ENCODE measurements around the gene ALAS1. TPM values are rescaled to one million over a fixed set of nuclear protein-coding genes. Genes with fewer than 3 reads are reported as not detected.
A peak's percentile ranks its signal among the peaks of the same experiment; 100 is the strongest.

Gene ALAS1
- total RNA-seq, 1 donor from 2014 or later = 154 TPM

GRCh38 chr3:52228751-52229291 lies 30.9 kb downstream of the ALAS1 start:
- intact Hi-C loops (cut with DNase I) = loop anchor here (5.0 kb wide), 1 partner anchor 218 kb away; the partner anchor contains the start of gene SEMA3G
- no peak for DNase-seq (ENCODE audit: low spot score)

GRCh38 chr3:52229656-52230055 lies 31.7 kb downstream of the ALAS1 start:
- intact Hi-C loops (cut with DNase I) = loop anchor here (2.0 to 5.0 kb wide), 2 partner anchors 107 to 218 kb away; partner anchors contain the start of gene SEMA3G
- no peak for DNase-seq (ENCODE audit: low spot score)

DNA sequence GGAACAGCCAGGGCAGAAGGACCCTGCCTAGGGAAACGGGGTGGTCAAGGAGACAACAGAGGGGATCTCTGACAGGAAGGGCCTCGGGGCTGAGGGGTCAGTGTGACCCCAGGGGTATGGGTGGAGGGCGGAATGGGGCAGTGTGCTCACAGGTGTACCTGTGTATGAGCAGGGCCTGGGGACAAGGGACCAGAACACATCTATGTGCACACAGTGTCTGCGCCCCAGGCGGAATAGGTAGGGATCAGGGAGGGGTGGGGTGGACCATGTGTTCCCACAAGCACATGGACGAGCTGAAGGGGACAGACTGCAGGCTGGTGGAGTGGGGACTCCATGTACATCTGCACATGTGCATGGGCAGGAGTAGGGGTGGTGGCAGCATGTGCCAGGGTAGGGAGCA lies 32.5 kb downstream of the ALAS1 start:
- peak; percentile 74 for DNase-seq (ENCODE audit: low spot score)
- intact Hi-C loops (cut with DNase I) = loop anchor here (2.0 kb wide), 1 partner anchor 106 kb away; no protein-coding TSS in a partner anchor

GRCh38 chr3:52230889-52231499 lies 33.0 kb downstream of the ALAS1 start:
- DNase-seq (ENCODE audit: low spot score) = no peak
- intact Hi-C loops (cut with DNase I) = loop anchor here (2.0 kb wide), 1 partner anchor 106 kb away; no protein-coding TSS in a partner anchor

- intact Hi-C loops (cut with DNase I) = loop anchor here (2.0 kb wide), 1 partner anchor 105 kb away; no protein-coding TSS in a partner anchor
- peak; percentile 92 for DNase-seq (ENCODE audit: low spot score)
Measured at GRCh38 chr3:52231502-52232278, 33.7 kb downstream of the ALAS1 start.

- no peak for DNase-seq (ENCODE audit: low spot score)
- intact Hi-C loops (cut with DNase I) = no loop called here
Measured at GRCh38 chr3:52232279-52233107, 34.5 kb downstream of the ALAS1 start.

DNA sequence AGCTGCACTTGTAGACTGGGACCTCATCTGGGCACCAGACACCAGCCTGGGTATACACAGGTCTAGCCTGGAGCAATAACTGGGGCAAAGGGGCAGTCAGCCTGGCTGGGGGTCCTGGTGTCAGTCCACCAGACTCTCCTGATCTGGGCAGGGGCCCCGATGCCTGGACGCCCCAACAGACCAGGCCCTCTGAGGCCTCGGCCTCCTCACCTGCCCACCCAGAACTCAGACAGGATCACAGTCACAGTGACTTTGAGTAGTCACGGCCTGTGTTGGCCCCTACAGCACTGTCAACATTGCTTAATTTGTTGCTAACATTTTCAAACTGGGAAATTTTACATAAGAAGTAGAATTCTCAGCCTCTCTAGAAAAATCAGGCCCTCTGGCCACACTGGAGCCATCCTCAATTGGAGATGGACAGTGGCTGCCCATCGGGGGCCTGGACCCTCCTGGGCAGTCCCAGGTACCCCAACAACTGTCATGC lies 35.2 kb downstream of the ALAS1 start:
- intact Hi-C loops (cut with DNase I) = no loop called here
- no peak for DNase-seq (ENCODE audit: low spot score)

- no peak for DNase-seq (ENCODE audit: low spot score)
- intact Hi-C loops (cut with DNase I) = loop anchor here (2.0 kb wide), 1 partner anchor 45 kb away; the partner anchor contains the start of gene WDR82
Measured at GRCh38 chr3:52233968-52234367, 36.0 kb downstream of the ALAS1 start.

DNA sequence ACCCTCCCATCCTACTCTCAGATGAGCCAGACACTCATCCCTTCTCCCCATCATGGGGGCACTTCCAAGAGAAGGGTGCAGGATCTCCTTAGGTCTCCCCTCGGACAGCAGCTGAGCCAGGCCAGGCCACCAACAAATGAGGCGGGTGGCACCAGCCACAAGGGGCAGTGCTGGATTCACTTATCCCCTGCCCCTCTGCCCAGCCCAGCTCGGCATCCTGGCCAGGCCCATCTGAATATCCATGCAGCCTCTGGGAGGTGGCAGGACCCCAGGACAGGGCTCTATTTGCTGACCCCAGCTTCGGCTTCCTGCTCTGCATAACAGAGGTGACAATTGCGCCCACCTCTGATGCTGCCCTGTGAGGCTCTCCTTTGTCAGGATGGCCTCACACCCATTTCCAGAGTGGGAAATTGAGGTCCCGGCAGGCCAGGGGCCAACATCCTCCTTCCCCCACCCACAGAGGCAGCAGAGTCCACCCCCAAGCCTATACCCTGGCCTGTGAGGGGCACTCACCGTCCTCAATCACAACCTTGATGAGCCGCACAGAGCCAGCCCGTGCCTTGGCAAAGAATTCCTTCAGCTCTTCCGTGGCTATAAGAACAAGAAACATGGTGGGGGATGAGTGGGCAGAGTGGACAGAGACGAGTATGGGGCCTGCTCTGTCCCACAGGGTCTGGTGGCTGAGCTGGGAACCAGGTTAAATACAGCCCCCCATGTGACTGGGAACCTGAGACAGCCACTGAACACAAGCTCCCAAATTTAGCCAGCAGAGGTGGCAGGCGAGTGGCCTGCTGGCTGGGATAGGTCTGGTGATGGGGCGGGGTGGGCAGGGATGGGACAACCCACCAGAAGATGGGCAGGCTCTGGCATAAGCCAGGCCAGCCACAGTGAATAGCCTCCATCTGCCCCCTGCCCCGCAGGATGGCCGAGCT lies 36.8 kb downstream of the ALAS1 start:
- intact Hi-C loops (cut with DNase I) = loop anchor here (2.0 to 5.0 kb wide), 2 partner anchors 44 to 212 kb away; partner anchors contain the start of gene WDR82
- DNase-seq (ENCODE audit: low spot score) = no peak

DNA sequence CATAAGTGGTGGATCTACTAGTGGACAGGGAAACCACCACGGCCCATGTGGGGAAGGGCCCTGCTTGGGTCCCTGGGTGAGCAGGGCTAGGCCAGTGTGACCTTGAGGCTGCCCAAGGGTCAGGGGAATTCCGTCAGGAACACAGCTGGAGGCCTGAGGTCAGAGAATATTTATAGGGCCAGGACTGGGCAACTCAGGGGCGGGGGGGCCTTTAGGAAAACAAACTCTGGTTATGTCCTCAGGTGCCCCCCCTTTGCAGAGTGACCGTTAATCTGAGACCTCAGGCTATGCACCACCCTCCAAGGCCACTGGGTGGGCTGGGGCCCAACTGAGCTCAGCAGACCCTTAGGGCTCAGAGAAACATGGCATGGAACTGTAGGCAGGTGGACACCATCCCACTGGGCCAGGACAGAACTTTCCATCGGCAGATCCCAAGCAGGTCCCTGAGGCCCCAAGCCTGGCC lies 38.5 kb downstream of the ALAS1 start:
- peak; percentile 73 for DNase-seq (ENCODE audit: low spot score)
- intact Hi-C loops (cut with DNase I) = loop anchor here (5.0 kb wide), 1 partner anchor 214 kb away; no protein-coding TSS in a partner anchor

GRCh38 chr3:52237006-52237656 lies 39.2 kb downstream of the ALAS1 start:
- peak; percentile 67 for DNase-seq (ENCODE audit: low spot score)
- intact Hi-C loops (cut with DNase I) = loop anchor here (5.0 kb wide), 1 partner anchor 215 kb away; no protein-coding TSS in a partner anchor

GRCh38 chr3:52237657-52238172 lies 39.8 kb downstream of the ALAS1 start:
- peak; percentile 94 for DNase-seq (ENCODE audit: low spot score)
- intact Hi-C loops (cut with DNase I) = loop anchor here (5.0 kb wide), 1 partner anchor 215 kb away; no protein-coding TSS in a partner anchor

GRCh38 chr3:52238193-52238760 lies 40.3 kb downstream of the ALAS1 start:
- intact Hi-C loops (cut with DNase I) = loop anchor here (5.0 kb wide), 1 partner anchor 216 kb away; no protein-coding TSS in a partner anchor
- DNase-seq (ENCODE audit: low spot score) = no peak

GRCh38 chr3:52238761-52239701 lies 41.1 kb downstream of the ALAS1 start, which contains the start of gene TWF2:
Gene TWF2, minus strand, starts transcription at chr3:52239158. Its CDS starts 142 bp downstream, at chr3:52239016.
- intact Hi-C loops (cut with DNase I) = loop anchor here (5.0 kb wide), 1 partner anchor 217 kb away; no protein-coding TSS in a partner anchor
- peak; percentile 93 for DNase-seq (ENCODE audit: low spot score)

DNA sequence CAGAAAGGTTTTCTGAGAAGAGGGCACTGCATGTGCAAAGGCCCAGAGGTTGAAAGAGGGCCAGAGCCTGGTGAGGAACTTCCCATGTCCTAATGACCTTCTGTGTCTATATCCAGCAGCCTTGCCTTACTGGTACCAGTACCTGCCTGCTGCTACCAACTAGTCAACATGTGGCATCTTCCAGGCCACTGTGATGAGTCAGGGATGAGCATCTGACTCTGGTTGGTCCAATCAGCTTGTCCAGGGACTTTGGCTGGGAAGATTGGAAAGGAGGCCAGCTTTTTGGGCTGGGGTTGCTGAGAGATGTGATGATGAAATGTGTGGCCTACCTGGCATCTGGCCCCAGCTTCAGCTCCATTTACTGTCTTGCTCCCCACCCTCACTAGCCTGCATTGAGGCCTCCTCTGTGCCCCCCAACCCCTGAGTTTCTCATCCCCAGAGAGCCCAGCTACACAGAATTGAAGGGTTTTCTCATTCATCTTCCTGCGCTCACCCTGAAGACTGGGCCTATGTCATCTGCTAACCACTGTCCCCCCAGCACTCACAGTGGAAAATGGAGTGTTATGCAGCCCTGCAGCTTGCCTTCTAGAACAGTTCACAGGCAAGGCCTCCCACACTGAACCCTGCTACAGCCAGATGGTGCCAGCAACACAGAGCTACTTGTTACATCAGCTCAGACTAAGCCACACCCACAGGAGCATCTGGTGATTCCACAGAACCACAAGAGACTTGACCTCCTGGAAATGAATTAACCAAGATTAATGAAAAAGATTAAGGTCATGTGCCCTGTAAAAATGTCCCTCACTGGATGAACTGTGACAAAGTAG lies 42.3 kb downstream of the ALAS1 start:
- peak; percentile 73 for DNase-seq (ENCODE audit: low spot score)
- intact Hi-C loops (cut with DNase I) = no loop called here

All from cardiac septum (tissue), 1 donor.